Activated T-helper 2 cell treated with anti-CD3 and anti-CD28 coated beads, Interferon-gamma antibody, Interleukin-2, Interleukin-4, amounts not matched to agents 10 μg/mL and 5 μg/mL and 100 μg/mL, durations not matched to agents 14 hours and 24 hours and 36 hours (primary cell): Measurements from ENCODE around the gene RASA3. TPM values are rescaled to one million over a fixed set of nuclear protein-coding genes. Genes with fewer than 3 reads are reported as not detected.
"Not testable (repeated sequence)": the region's sequence is repeated elsewhere in the genome, so short reads cannot be mapped to it uniquely, and the experiment has no call there.

ENCODE experiments used
- DNase-seq: peaks from one replicate; pipeline ENCODE4 v3.0.0; 2021; ENCODE audit warnings: low spot score
- H3K27ac Mint-ChIP-seq: one replicate; pipeline ENCODE4 v1.8.0; 2021; ENCODE audit warnings: mixed read lengths
- H3K27me3 Mint-ChIP-seq: one replicate; pipeline ENCODE4 v1.8.0; 2021; ENCODE audit warnings: low read depth, mixed read lengths
- H3K36me3 Mint-ChIP-seq: one replicate; pipeline ENCODE4 v1.8.0; 2021; ENCODE audit warnings: low read depth, mixed read lengths
- H3K4me1 Mint-ChIP-seq: one replicate; pipeline ENCODE4 v1.8.0; 2021; ENCODE audit warnings: low read depth, mixed read lengths
- H3K4me3 Mint-ChIP-seq: one replicate; pipeline ENCODE4 v1.8.0; 2021; ENCODE audit warnings: low read depth, mild to moderate bottlenecking, moderate library complexity, mixed read lengths
- H3K9me3 Mint-ChIP-seq: one replicate; pipeline ENCODE4 v1.8.0; 2021; ENCODE audit warnings: mixed read lengths
- intact Hi-C: fragments of 100-400 bp; cut with micrococcal nuclease; formaldehyde crosslinking; loops from one replicate; pipeline ENCODE4 v1.15.1; 2023
- total RNA-seq: library from RNA; stranded (reverse); gene quantifications from 2 replicates; pipeline ENCODE4 v1.2.3, GENCODE V29; 2022

RASA3 gene
- total RNA-seq, 1 donor from 2014 or later: 13.9 TPM

DNA sequence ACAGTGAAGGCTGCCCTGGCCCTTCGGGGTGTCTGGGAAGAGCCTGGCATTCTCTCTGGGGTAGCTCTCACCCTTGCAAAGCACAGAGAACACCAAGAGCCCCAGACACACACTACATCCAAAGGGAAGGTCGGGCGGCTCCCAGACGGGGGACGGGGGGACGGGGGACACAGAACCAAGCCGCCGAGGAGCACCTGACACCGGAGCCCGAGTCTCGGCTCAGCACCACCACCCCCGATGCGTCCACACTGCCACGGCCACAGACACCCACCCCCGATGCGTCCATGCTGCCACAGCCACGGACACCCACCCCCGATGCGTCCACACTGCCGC lies 29.2 kb downstream of the RASA3 start:
- H3K27me3 Mint-ChIP-seq, H3K27ac Mint-ChIP-seq, intact Hi-C loops, H3K4me3 Mint-ChIP-seq, H3K4me1 Mint-ChIP-seq, DNase-seq, H3K9me3 Mint-ChIP-seq, H3K36me3 Mint-ChIP-seq: not testable (repeated sequence)

DNA sequence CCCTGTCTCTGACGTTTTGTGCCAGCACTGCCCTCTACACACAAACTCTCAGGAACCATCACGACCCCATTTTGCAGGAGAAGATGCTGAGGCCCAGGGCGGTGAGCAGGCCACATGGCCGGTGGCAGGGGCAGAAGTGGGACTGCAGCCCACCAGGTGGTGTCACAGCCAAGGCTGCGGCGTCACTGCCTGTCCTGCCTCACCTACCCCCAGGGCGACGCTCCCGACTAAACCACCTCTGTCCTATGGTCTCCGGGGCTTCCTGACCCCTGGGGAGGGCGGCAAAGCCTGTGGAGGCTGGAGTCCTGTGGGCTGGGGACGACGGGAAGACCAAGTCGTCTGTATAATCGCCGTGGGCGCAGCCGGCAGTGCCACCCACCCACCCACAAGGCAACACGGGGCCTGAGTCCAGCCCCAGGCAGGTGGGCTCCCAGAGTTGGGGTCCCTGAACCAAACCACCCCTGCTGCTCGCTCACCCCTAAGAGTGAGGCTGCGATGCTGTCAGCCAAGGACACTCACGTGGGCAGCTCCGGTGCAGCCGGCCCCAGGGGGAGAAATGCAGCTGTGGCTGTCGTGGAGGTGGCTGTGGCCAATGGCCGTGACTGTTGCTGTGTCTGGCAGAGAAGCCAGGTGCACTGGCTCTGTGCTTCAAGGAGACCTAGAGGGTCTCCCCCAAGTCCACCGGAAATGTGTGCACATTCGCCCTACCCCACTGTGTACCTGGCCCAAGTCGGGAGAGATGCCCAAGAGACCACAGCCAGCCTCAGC lies 29.7 kb downstream of the RASA3 start:
- DNase-seq: no peak
- Mint-ChIP-seq H3K27me3 (no peaks in the 10 kb centered on the region), H3K4me1 (no peaks in the 10 kb centered on the region), H3K9me3 (no peaks in the 10 kb centered on the region), H3K27ac (no peak overlapping the region), H3K36me3 (no peaks in the 10 kb centered on the region), H3K4me3 (no peak overlapping the region)
- intact Hi-C loops: no loop called here

DNA sequence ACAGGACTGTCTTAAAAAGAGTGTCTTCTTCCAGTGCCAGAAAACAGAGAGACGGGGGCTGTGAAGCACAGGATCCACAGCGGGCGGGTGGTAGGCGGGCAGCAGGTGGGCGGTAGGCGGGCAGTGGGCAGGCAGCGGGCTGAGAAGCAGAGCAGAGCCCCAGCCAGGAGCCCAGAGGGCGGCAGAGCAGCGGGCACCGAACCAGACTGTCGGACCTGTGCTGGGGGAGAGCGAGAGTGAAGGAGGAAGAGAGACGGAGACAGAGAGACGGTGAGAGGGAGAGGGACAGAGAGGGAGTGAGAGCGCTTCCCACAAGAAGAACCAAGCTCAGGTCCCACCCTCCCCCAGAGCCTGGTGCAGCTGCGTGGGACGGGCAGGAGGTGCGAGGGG lies 30.3 kb downstream of the RASA3 start:
- no peak for DNase-seq
- H3K4me3 Mint-ChIP-seq: no peak overlapping the region
- peaks cover under 1% of the 10 kb centered on the region for H3K4me1 Mint-ChIP-seq
- intact Hi-C loops: no loop called here
- H3K27me3 Mint-ChIP-seq: no peaks in the 10 kb centered on the region
- no peaks in the 10 kb centered on the region for H3K9me3 Mint-ChIP-seq
- no peak overlapping the region for H3K27ac Mint-ChIP-seq
- peaks cover under 1% of the 10 kb centered on the region for H3K36me3 Mint-ChIP-seq

DNA sequence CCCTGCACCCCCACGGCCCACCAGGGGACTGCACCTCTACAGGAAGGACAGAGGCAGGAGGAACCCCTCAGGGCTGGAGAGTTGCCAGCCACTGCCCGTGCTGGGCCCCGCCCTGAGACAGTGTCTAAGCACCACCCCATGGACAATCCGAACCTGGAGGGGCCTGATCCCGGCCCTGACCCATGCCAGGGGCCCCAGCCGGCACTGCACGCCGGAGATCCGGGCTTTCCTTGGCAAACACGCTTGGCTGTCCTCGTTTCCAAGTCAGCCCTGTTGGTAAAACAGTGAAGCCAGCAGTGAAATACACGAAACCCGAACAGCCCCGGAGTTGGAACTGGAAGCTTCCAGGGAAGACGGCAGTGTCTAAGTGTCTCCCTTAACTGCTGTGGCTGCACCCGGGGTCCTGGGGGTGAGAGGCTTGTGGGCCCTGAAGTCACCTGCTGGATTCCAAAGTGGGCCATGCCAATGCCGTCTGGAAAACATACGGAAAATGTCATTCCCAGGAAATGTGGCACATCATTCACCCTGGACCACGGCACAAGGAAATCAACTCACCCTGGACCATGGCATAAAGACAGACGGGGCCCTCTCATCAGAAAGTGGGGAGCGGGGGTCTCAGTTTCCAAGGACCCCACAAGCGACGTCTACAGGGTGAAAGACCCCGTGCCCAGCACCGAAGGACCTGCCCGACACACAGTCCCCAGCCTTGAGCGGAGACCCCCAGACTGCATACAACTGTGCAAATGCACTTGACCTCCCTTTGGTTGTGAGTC lies 30.9 kb downstream of the RASA3 start:
- H3K36me3 Mint-ChIP-seq: peaks cover 4% of the 10 kb centered on the region
- H3K9me3 Mint-ChIP-seq: no peaks in the 10 kb centered on the region
- no peak for DNase-seq
- no peak overlapping the region for H3K4me3 Mint-ChIP-seq
- H3K27me3 Mint-ChIP-seq: no peaks in the 10 kb centered on the region
- intact Hi-C loops: no loop called here
- peaks cover 1% of the 10 kb centered on the region for H3K4me1 Mint-ChIP-seq
- no peak overlapping the region for H3K27ac Mint-ChIP-seq

DNA sequence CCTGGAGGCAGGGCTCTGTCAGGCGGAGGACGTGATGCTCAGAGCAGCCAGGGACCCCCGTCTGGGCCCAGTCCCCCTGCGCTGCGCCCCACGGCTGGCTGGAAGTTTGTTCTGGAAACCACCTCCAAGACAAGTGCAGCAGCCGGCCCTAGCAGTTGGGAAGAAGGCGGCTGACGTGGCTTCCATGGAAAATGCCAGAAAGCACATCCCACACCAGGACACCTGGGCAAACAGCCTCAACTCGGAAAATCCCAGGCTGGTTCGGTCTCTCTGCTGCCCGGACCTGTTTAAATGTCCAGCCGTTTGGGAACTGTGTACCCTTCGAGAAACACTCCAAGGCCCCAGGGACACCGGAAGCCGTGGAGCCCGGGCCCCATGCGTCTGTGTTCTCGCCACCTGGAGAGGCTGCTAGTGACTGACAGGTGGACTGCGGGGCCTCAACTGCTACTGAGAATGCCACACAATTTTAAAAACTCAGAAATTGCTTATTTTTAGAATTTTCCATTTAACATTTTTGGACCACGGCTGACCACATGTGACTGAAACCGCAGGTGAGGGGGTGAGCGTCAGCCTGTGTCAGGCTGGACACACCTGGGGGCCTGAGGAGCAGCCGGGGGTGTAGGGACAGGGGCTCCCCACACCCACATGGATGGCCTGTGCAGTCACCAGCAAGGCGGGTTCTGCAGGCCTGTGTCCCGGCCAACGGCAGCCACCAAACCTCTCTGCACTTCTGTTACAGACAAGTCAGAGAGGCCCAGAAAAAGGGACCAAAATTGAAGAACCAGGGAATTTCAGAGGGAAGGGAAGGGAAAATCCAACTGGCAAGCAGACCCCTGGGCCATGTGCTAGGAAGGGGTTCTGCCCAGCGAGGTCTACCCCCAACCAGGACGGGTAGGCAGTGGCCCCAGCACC lies 31.7 kb downstream of the RASA3 start:
- Mint-ChIP-seq H3K36me3 (peaks cover 4% of the 10 kb centered on the region), H3K27me3 (no peaks in the 10 kb centered on the region), H3K4me3 (no peak overlapping the region), H3K27ac (no peak overlapping the region), H3K9me3 (no peaks in the 10 kb centered on the region), H3K4me1 (peaks cover 1% of the 10 kb centered on the region)
- no peak for DNase-seq
- intact Hi-C loops: no loop called here

DNA sequence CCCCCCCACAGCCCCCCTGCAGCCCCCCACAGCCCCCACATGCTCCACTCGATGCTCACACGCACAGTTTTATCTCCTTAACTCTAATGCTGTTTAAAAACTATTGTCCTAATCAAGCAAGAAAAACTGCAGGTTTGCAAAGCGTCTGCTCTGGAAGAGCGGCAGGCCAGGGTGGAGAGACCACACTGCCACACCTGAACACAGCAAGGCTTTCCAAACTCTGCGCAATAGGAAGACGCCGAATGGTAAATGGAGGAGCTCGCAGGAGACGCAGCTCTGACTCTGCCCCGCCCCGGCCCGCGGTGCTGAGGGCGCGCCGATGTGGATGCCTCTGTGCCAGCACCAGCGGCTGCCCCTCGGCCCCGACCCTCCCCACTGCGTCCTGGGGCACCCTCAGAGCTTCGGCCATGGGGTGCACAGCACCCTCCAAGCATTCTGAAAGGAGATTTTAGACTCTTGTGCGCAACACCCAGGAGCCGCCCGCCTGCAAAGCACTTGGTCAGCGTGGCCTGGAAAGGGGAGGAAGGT lies 32.4 kb downstream of the RASA3 start:
- DNase-seq: no peak
- Mint-ChIP-seq H3K4me1 (peaks cover 1% of the 10 kb centered on the region), H3K4me3 (no peak overlapping the region), H3K9me3 (no peaks in the 10 kb centered on the region), H3K27ac (no peak overlapping the region), H3K36me3 (peaks cover 4% of the 10 kb centered on the region), H3K27me3 (no peaks in the 10 kb centered on the region)
- intact Hi-C loops: no loop called here

DNA sequence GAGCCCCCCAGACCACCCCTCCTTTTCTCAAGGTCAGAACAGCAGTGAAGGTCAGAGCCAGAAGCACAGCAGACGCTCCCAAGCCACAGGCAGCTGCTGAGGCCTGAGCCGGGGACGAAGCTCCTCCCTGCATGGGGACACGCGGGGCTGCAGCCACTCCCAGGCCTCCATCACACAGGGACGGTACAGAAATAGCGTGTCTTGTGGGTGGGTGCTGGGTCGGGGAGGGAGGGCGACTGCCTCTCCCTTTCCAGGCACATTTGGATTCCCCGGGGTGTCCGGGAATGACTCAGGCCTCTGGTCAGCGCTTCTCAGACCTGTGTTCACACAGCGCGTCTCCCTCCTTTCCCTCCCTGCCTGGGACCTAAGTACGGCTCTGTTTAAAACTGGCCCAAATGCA lies 33.2 kb downstream of the RASA3 start:
- Mint-ChIP-seq H3K4me3 (no peak overlapping the region), H3K9me3 (peaks cover 2% of the 10 kb centered on the region), H3K36me3 (peaks cover 4% of the 10 kb centered on the region), H3K27me3 (no peaks in the 10 kb centered on the region), H3K27ac (no peak overlapping the region), H3K4me1 (peaks cover 1% of the 10 kb centered on the region)
- intact Hi-C loops: no loop called here
- DNase-seq: no peak

DNA sequence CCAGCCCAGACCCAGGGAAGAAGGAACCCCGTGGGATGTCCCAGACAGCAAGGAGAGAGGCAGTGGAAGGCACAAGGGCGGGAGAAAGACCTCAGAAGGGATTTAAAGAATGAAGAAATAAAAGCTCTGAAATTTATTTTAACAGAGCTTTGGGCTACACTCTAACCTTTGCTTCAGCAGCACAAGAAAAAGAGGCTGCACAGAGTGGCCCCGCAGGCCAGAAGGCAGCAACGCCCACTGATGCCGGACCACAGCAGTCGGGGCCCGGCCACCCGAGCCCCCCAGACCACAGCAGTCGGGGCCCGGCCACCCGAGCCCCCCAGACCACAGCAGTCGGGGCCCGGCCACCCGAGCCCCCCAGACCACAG lies 33.8 kb downstream of the RASA3 start:
- peak overlapping the region; percentile 4 for H3K27ac Mint-ChIP-seq
- intact Hi-C loops: not testable (repeated sequence)

DNA sequence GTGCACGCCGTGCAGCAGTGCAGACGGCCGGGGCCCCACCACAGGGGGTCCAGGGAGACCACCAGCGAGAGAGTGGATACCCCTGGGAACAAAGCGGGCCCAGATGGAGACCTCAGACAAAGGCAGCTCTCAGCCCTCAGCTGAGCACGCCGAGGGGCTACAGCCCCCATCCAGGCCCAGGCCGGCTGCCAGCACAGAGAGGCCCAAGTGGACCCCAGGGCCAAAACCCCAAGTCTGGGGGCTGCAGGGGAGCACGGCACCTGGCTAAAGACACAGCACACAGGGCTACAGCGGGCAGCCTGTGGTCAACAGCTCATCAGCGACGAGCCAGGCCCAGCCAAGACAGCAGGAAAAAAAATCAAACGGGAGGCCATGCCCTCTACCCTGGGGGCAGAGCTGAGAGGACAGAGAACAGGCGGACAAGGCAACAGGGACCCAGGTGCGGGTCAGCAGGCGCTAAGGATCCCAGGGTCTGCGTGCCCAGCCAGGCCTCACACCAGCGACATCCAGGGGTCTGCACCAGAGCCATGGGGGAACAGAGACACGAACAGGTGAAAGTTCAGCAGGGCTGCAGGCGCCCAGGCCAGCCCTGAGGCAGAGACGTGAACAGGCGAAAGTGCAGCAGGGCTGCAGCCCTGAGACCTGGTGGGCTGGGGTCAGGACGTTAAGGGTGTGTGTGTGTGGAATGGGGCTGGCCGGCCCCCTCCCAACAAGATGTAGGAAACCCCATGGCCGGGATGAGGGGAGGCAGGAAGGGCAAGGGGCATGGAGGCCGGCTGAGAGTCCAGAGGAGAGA lies 34.3 kb downstream of the RASA3 start:
- H3K27ac Mint-ChIP-seq: peak overlapping the region; percentile 4
- H3K27me3 Mint-ChIP-seq: no peaks in the 10 kb centered on the region
- H3K36me3 Mint-ChIP-seq: peaks cover 14% of the 10 kb centered on the region
- H3K4me3 Mint-ChIP-seq: no peak overlapping the region
- H3K4me1 Mint-ChIP-seq: peaks cover 1% of the 10 kb centered on the region
- no peak for DNase-seq
- intact Hi-C loops: no loop called here
- H3K9me3 Mint-ChIP-seq: peaks cover 13% of the 10 kb centered on the region

More for the DNA sequence above, 33.8 kb downstream of the RASA3 start:
- not testable (repeated sequence) for DNase-seq, H3K9me3 Mint-ChIP-seq, H3K27me3 Mint-ChIP-seq, H3K36me3 Mint-ChIP-seq, H3K4me3 Mint-ChIP-seq, H3K4me1 Mint-ChIP-seq

DNA sequence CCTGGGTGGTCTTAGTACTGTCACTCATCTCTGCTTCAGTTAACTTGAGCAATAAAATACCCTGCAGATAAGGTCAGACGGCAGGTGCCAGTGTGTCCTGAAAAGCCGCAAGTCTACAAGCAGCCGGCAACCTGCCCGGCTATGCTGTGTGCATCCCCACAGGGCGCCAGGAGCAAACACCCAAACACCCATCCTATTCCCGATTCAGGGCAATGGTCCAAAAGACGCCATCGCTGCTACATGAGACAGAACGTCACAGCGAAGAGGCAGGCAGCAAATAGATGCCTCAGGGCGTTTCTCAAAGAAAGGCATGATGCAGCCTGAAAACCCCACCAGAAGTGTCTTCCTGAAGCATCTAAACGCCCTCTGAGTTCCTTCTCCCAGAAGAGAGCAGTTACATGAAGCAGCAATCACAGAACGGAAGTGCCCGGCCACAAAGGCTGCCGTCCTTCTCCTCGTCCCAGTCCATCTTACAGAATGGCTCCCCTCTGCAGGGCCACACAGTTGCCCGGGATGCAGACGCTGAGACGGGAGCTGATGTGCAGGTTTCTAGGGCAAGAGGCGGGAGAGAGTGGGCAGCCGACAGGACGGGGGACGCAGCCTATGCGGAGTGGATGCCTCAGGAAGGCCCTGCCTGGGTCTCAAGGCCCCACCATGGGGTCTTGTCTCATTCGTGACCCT lies 35.1 kb downstream of the RASA3 start:
- Mint-ChIP-seq H3K4me1 (peaks cover 1% of the 10 kb centered on the region), H3K36me3 (peaks cover 16% of the 10 kb centered on the region), H3K9me3 (peaks cover 21% of the 10 kb centered on the region), H3K4me3 (no peak overlapping the region), H3K27ac (no peak overlapping the region), H3K27me3 (no peaks in the 10 kb centered on the region)
- intact Hi-C loops: no loop called here
- DNase-seq: no peak

DNA sequence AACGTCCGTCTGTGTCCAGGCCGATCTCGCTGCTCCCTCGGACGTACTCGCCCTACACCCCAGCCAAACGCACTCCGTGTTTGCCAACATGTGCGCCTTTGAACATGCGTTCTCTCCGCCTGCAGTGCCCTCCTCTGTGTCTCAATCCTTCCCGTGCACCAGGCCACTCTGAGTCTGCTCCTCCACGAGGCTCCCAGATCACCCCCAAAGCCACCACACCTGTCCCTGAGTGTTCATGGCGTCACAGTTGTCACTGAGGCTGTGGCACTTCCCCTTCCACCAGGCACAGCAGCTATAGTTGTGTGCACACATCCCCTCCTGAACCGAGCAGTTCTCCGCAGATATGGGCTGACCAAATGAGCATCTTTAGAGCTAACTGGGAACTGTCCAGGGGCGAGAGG lies 35.6 kb downstream of the RASA3 start:
- Mint-ChIP-seq H3K27ac (no peak overlapping the region), H3K4me1 (peaks cover 1% of the 10 kb centered on the region), H3K9me3 (peaks cover 26% of the 10 kb centered on the region), H3K27me3 (no peaks in the 10 kb centered on the region), H3K36me3 (peaks cover 20% of the 10 kb centered on the region), H3K4me3 (no peak overlapping the region)
- intact Hi-C loops: no loop called here
- DNase-seq: no peak
